HEK293T (cell line): ENCODE measurements around the gene ARFIP1.

Experiments
- CTCF ChIA-PET: fragments of 350-600 bp; formaldehyde crosslinking; extraction: SDS; loops from one replicate; lab custom pipeline; 2021; ENCODE audit warnings: antibody characterized with exemption, inconsistent platforms; lab: Yijun Ruan, JAX
- POLR2A ChIA-PET: fragments of 350-600 bp; formaldehyde crosslinking; extraction: SDS; loops from one replicate; lab custom pipeline; 2020; ENCODE audit warnings: antibody characterized with exemption, inconsistent platforms; lab: Yijun Ruan, JAX
- DNase-seq: peaks from one replicate; pipeline ENCODE4 v3.0.0; 2012; ENCODE audit warnings: mixed read lengths; ENCODE audit errors: extremely low spot score
- ARNT ChIP-seq: fragments of 450-650 bp; IDR thresholded peaks from 2 replicates; pipeline ENCODE4 v1.6.1; 2017; ENCODE audit warnings: mild to moderate bottlenecking
- BHLHE40 ChIP-seq: fragments of 450-650 bp; IDR thresholded peaks from 2 replicates; pipeline ENCODE4 v1.6.1; 2016; ENCODE audit warnings: mild to moderate bottlenecking, moderate library complexity, borderline replicate concordance
- CTBP1 ChIP-seq: fragments of 450-650 bp; IDR thresholded peaks from 2 replicates; pipeline ENCODE4 v1.6.1; 2016; ENCODE audit warnings: borderline replicate concordance
- ELF4 ChIP-seq: fragments of 450-650 bp; IDR thresholded peaks from 2 replicates; pipeline ENCODE4 v1.6.1; 2017; ENCODE audit warnings: antibody characterized with exemption
- FOXA1 ChIP-seq: fragments of 450-650 bp; IDR thresholded peaks from 2 replicates; pipeline ENCODE4 v1.6.1; 2016; ENCODE audit warnings: mild to moderate bottlenecking
- FOXK2 ChIP-seq: fragments of 450-650 bp; IDR thresholded peaks from 2 replicates; pipeline ENCODE4 v1.6.1; 2016; ENCODE audit warnings: mild to moderate bottlenecking
- FOXM1 ChIP-seq: fragments of 450-650 bp; IDR thresholded peaks from 2 replicates; pipeline ENCODE4 v1.6.1; 2017; ENCODE audit warnings: mild to moderate bottlenecking, borderline replicate concordance
- HDGF ChIP-seq: fragments of 450-650 bp; IDR thresholded peaks from 2 replicates; pipeline ENCODE4 v1.6.1; 2017; ENCODE audit warnings: antibody characterized with exemption, borderline replicate concordance
- L3MBTL2 ChIP-seq: fragments of 450-650 bp; conservative IDR thresholded peaks from 2 replicates; pipeline ENCODE4 v1.6.1; 2016; ENCODE audit warnings: mild to moderate bottlenecking
- LEF1 ChIP-seq: fragments of 450-650 bp; IDR thresholded peaks from 2 replicates; pipeline ENCODE4 v1.6.1; 2017; ENCODE audit warnings: mild to moderate bottlenecking, borderline replicate concordance
- NFRKB ChIP-seq: fragments of 450-650 bp; IDR thresholded peaks from 2 replicates; pipeline ENCODE4 v1.6.1; 2016; ENCODE audit warnings: mild to moderate bottlenecking, moderate library complexity
- SP1 ChIP-seq: fragments of 450-650 bp; IDR thresholded peaks from 2 replicates; pipeline ENCODE4 v1.6.1; 2017
- SUZ12 ChIP-seq: fragments of 450-650 bp; IDR thresholded peaks from 2 replicates; pipeline ENCODE4 v1.6.1; 2016; ENCODE audit warnings: mild to moderate bottlenecking
- TARDBP ChIP-seq: fragments of 450-650 bp; IDR thresholded peaks from 2 replicates; pipeline ENCODE4 v1.6.1; 2016
- ZNF384 ChIP-seq: fragments of 450-650 bp; IDR thresholded peaks from 2 replicates; pipeline ENCODE4 v1.6.1; 2016
- TF ChIP-seq, protein P1 (sequence below): fragments of 450-650 bp; IDR thresholded peaks from 2 replicates; pipeline ENCODE4 v1.6.1; 2016

The ARFIP1 gene

DNA sequence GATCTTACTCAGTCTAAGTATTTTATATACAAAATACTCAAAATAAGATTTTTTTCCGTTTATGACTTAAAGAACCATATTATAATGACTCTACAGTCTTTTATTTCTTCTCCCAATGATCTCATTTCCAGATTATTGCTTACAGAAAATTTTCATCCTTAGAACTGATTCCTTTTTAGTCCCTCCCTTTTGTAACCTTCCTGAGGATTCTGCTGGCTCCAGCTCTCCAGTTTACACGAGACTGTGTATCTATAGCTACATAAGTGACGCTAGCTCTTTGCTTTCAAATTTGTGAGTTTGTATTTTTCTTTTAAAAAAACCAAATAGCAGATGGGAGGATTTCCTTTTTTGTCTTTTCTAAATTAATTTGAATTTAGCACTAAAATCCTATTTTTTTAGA is 180.3 kb downstream of the ARFIP1 start:
- TF ChIP-seq TARDBP, result no peak
- no peak for TF ChIP-seq ARNT
- TF ChIP-seq LEF1, result no peak
- TF ChIP-seq, protein P1, sequence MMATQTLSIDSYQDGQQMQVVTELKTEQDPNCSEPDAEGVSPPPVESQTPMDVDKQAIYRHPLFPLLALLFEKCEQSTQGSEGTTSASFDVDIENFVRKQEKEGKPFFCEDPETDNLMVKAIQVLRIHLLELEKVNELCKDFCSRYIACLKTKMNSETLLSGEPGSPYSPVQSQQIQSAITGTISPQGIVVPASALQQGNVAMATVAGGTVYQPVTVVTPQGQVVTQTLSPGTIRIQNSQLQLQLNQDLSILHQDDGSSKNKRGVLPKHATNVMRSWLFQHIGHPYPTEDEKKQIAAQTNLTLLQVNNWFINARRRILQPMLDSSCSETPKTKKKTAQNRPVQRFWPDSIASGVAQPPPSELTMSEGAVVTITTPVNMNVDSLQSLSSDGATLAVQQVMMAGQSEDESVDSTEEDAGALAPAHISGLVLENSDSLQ, result no peak
- no peak for TF ChIP-seq CTBP1
- TF ChIP-seq ELF4, result no peak
- TF ChIP-seq SUZ12, result no peak
- no peak for TF ChIP-seq FOXM1
- TF ChIP-seq NFRKB, result no peak
- no peak for TF ChIP-seq SP1
- no peak for TF ChIP-seq L3MBTL2
- TF ChIP-seq FOXA1, result no peak
- no peak for TF ChIP-seq FOXK2
- no peak for TF ChIP-seq BHLHE40
- TF ChIP-seq HDGF, result no peak
- TF ChIP-seq ZNF384, result no peak
- CTCF ChIA-PET, result interaction anchor here (0.6 kb wide), 1 partner anchor 23 kb away, joined by 3 read pairs; no protein-coding TSS in a partner anchor
- POLR2A ChIA-PET, result no interaction called here
- DNase-seq, result no peak

DNA sequence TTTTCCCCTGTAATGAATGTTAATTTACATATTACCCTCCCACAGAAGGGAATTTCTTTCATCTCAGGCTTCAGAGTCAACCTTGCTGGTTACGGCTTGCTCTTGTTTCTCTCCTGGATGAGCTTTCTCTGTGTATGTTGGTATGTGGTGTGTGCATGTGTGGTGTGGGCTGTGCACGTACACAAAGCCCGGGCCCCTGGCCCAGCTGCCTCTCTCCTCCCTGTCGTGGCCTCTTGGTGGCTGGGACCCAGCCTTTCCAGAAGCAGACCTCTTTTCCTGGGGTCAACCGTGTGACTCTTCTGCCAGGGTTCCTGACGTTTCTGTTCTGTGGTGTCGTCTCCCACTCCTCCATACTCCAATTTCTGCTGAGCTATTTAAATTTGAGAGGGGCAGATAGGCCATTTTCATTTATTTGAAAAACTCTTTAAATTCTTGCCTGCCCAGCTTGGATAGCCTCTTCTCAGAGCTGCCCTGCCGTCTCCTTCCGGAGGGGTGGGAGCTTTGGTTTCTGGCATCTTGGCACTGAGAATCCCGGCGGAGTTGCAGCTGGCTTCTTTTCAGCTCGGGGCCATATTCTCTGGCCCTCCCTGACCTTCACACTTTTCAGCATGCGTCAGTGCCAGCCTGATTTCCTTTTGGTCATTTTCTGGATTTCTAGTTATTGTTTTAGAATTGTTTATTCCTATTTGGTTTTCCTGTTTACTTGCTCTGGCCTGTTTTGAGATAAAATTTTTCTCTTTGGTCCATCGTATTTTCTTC is 181.4 kb downstream of the ARFIP1 start:
- ChIA-PET CTCF (no interaction called here), POLR2A (no interaction called here)
- no peak for DNase-seq
- TF ChIP-seq TARDBP, result no peak
- TF ChIP-seq FOXA1, result no peak
- no peak for TF ChIP-seq BHLHE40
- no peak for TF ChIP-seq ZNF384
- TF ChIP-seq LEF1, result no peak
- no peak for TF ChIP-seq SP1
- no peak for TF ChIP-seq NFRKB
- TF ChIP-seq, protein P1, result no peak
- TF ChIP-seq SUZ12, result no peak
- no peak for TF ChIP-seq FOXK2
- TF ChIP-seq FOXM1, result no peak
- TF ChIP-seq HDGF, result no peak
- no peak for TF ChIP-seq CTBP1
- no peak for TF ChIP-seq ARNT
- no peak for TF ChIP-seq L3MBTL2
- no peak for TF ChIP-seq ELF4

DNA sequence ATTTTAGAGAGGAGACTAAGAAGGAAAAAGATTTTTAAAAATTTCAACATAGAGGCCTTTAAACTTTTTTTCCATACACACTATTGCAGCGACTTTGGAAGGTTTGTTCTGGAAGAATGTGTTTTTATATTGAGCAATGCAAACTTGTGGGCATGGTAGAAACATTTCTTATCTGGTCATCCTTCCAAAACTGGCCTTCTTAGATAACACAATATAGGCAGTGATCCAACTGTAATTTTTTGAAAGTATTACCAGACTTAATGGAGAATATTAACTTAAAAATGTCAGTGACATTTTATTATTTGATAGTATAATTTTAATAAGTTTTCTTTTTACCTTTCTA is 182.0 kb downstream of the ARFIP1 start:
- DNase-seq, result no peak
- ChIA-PET CTCF (no interaction called here), POLR2A (no interaction called here)
- no peak for TF ChIP-seq HDGF
- TF ChIP-seq CTBP1, result no peak
- TF ChIP-seq ZNF384, result no peak
- TF ChIP-seq L3MBTL2, result no peak
- no peak for TF ChIP-seq ELF4
- TF ChIP-seq, protein P1, result no peak
- no peak for TF ChIP-seq SUZ12
- TF ChIP-seq FOXM1, result no peak
- no peak for TF ChIP-seq BHLHE40
- TF ChIP-seq TARDBP, result no peak
- no peak for TF ChIP-seq SP1
- no peak for TF ChIP-seq NFRKB
- no peak for TF ChIP-seq FOXK2
